Breast epithelium (tissue), 3 donors: Measurements from ENCODE around the gene RHOV.

Experiments
- CTCF ChIP-seq, 3 donors: fragments of 450-650 bp; IDR thresholded peaks; one replicate each; pipeline ENCODE4 v1.5.1; 2016 to 2017; ENCODE audit warnings: antibody characterized with exemption in 3 of 3, mild to moderate bottlenecking in 3 of 3, moderate library complexity in 3 of 3
- POLR2A ChIP-seq: fragments of 450-650 bp; IDR thresholded peaks from one replicate; pipeline ENCODE4 v1.6.1; 2016; ENCODE audit warnings: antibody characterized with exemption, mild to moderate bottlenecking, moderate library complexity

DNA sequence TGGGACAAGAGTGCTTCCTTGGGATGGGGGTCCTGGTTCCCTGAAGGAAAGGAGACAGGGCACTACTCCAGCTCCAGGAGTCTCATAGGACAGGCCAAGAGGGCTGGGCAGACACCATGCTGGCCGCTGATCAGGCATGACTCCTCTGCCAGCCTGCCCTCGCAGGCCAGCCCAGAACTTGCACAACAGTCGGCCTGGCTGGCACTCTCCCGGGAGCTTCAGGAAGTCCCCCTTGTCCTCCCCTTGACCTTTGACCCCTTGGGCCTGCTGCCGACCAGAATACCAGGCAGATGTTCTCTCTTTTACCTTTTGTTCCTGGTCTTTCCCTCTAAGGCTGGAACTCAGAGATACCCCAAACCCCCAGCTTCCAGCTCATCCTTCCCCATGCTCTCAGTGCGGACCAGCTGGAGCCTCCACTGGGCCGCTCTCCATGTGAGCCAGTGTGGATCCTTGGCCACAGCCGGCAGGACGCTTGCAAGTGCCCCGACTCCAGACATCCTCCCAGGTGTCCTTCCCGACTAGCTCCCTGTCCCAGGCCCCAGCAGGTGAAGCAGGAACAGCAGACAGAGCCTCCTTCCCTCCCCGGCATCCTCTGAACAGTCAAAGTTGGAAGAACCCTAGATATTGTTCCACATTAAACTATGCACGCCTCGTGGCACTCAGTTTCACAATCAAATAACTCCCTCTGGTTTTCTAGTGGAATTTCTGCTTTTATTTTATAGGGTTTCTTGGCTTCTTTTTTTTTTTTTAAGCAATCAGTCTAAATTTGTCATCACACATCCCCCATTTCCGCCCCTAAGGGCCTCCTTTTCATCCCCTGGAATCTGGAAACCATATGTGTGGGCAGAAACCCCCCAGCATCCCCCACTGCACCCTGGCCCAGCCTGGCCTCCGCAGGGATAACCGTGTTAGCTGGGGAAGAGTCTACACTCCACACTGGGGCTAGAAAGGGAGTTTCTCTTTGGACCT, 35.9 kb upstream of the RHOV start:
- TF ChIP-seq CTCF (IDR thresholded peaks at IDR 0.05) (no peak), POLR2A (no peak)
